Mesothelial cell of epicardium (in vitro differentiated cells): Measurements from ENCODE around the gene THSD4. TPM values are rescaled to one million over a fixed set of nuclear protein-coding genes. Genes with fewer than 3 reads are reported as not detected.

Source experiments
- DNase-seq, 2 experiments: peaks; one replicate each; pipeline ENCODE4 v3.0.0; 2021; ENCODE audit warnings: low spot score in 2 of 2; ENCODE audit not compliant: unreplicated experiment in 2 of 2
- H3K27ac Mint-ChIP-seq: 2 replicates; pipeline ENCODE4 v1.8.0; 2021; ENCODE audit warnings: mixed read lengths
- H3K27me3 Mint-ChIP-seq: 2 replicates; pipeline ENCODE4 v1.8.0; 2021; ENCODE audit warnings: low read depth, mixed read lengths
- H3K36me3 Mint-ChIP-seq: 2 replicates; pipeline ENCODE4 v1.8.0; 2021; ENCODE audit warnings: mixed read lengths
- H3K4me1 Mint-ChIP-seq: 2 replicates; pipeline ENCODE4 v1.8.0; 2021; ENCODE audit warnings: mixed read lengths
- H3K4me3 Mint-ChIP-seq: 2 replicates; pipeline ENCODE4 v1.8.0; 2021; ENCODE audit warnings: mild to moderate bottlenecking, moderate library complexity, mixed read lengths
- H3K9me3 Mint-ChIP-seq: 2 replicates; pipeline ENCODE4 v1.8.0; 2021; ENCODE audit warnings: mixed read lengths
- CTCF ChIP-seq: fragments of 200-600 bp; sonication (generic); IDR thresholded peaks from one replicate; pipeline ENCODE4 v1.5.0; 2021; ENCODE audit warnings: antibody characterized with exemption; ENCODE audit not compliant: unreplicated experiment
- total RNA-seq: library from RNA; stranded (reverse); gene quantifications from 3 replicates; pipeline ENCODE4 v1.2.1, GENCODE V29; 2021

Gene THSD4
- total RNA-seq, 1 donor from 2014 or later: 93.9 TPM

- TF ChIP-seq CTCF: peak; percentile 46
- H3K9me3 Mint-ChIP-seq: no peaks in the 10 kb centered on the region
Measured at GRCh38 chr15:71575474-71576045, 460.3 kb downstream of the THSD4 start.

GRCh38 chr15:71577071-71577470 is 461.8 kb downstream of the THSD4 start:
- Mint-ChIP-seq H3K4me1 (no peaks in the 10 kb centered on the region), H3K36me3 (peaks cover 3% of the 10 kb centered on the region), H3K4me3 (no peak overlapping the region), H3K27me3 (peaks cover 3% of the 10 kb centered on the region), H3K9me3 (peaks cover 13% of the 10 kb centered on the region), H3K27ac (peak overlapping the region; percentile 35)
- no peak for DNase-seq
- TF ChIP-seq CTCF: no peak

More at GRCh38 chr15:71575474-71576045, 460.3 kb downstream of the THSD4 start:
- H3K4me1 Mint-ChIP-seq: no peaks in the 10 kb centered on the region
- H3K4me3 Mint-ChIP-seq: no peak overlapping the region
- no peaks in the 10 kb centered on the region for H3K36me3 Mint-ChIP-seq
- no peak overlapping the region for H3K27ac Mint-ChIP-seq
- H3K27me3 Mint-ChIP-seq: no peaks in the 10 kb centered on the region
- no peak for DNase-seq

GRCh38 chr15:71581398-71581930 is 466.2 kb downstream of the THSD4 start:
- no peak overlapping the region for H3K27ac Mint-ChIP-seq
- H3K4me3 Mint-ChIP-seq: no peak overlapping the region
- TF ChIP-seq CTCF: no peak
- H3K9me3 Mint-ChIP-seq: peaks cover 43% of the 10 kb centered on the region
- no peaks in the 10 kb centered on the region for H3K4me1 Mint-ChIP-seq
- H3K27me3 Mint-ChIP-seq: peaks cover 6% of the 10 kb centered on the region
- DNase-seq: no peak
- H3K36me3 Mint-ChIP-seq: peaks cover 21% of the 10 kb centered on the region

- Mint-ChIP-seq H3K27me3 (peaks cover 6% of the 10 kb centered on the region), H3K27ac (no peak overlapping the region), H3K4me1 (peaks cover 4% of the 10 kb centered on the region), H3K9me3 (peaks cover 44% of the 10 kb centered on the region), H3K36me3 (peaks cover 25% of the 10 kb centered on the region), H3K4me3 (no peak overlapping the region)
- no peak for TF ChIP-seq CTCF
- no peak for DNase-seq
Measured at GRCh38 chr15:71585159-71585558, 469.9 kb downstream of the THSD4 start.

- DNase-seq: no peak
- no peak for TF ChIP-seq CTCF
- peaks cover 4% of the 10 kb centered on the region for H3K4me1 Mint-ChIP-seq
- peaks cover 25% of the 10 kb centered on the region for H3K36me3 Mint-ChIP-seq
- no peak overlapping the region for H3K27ac Mint-ChIP-seq
- H3K9me3 Mint-ChIP-seq: peaks cover 37% of the 10 kb centered on the region
- H3K4me3 Mint-ChIP-seq: no peak overlapping the region
- H3K27me3 Mint-ChIP-seq: peaks cover 6% of the 10 kb centered on the region
Measured at GRCh38 chr15:71586463-71586862, 471.2 kb downstream of the THSD4 start.

GRCh38 chr15:71588746-71589145 is 473.5 kb downstream of the THSD4 start:
- Mint-ChIP-seq H3K9me3 (peaks cover 19% of the 10 kb centered on the region), H3K4me3 (no peak overlapping the region), H3K27ac (peak overlapping the region; percentile 30), H3K36me3 (peaks cover 13% of the 10 kb centered on the region), H3K27me3 (no peaks in the 10 kb centered on the region), H3K4me1 (peaks cover 4% of the 10 kb centered on the region)
- TF ChIP-seq CTCF: no peak
- no peak for DNase-seq
